NCI-H69 (cell line): ENCODE results near the gene WDPCP.
"Not testable (repeated sequence)": the region's sequence is repeated elsewhere in the genome, so short reads cannot be mapped to it uniquely, and the experiment has no call there.

Experiments used
- DNase-seq: peaks from one replicate; lab custom pipeline; 2025; lab: John Stamatoyannopoulos, UW

Gene WDPCP

GRCh38 chr2:63588385-63589147 lies at the start of gene WDPCP, which contains the start of gene MDH1:
WDPCP (minus strand) TSS chr2:63588477; CDS start chr2:63588271, 206 bp downstream.
MDH1 (plus strand) TSS chr2:63588963; CDS start chr2:63589044, 81 bp downstream.
- peak; percentile 97 for DNase-seq

- DNase-seq: no peak
Observed at GRCh38 chr2:63632382-63632781, 44.1 kb upstream of the WDPCP start.

- no peak for DNase-seq
Observed at GRCh38 chr2:63631501-63631900, 43.2 kb upstream of the WDPCP start.

GRCh38 chr2:63628403-63628942 lies 40.2 kb upstream of the WDPCP start:
- no peak for DNase-seq

- no peak for DNase-seq
Observed at GRCh38 chr2:63627866-63628265, 39.6 kb upstream of the WDPCP start.

GRCh38 chr2:63623763-63624162 lies 35.5 kb upstream of the WDPCP start:
- not testable (repeated sequence) for DNase-seq

GRCh38 chr2:63622751-63623150 lies 34.5 kb upstream of the WDPCP start:
- DNase-seq: no peak

GRCh38 chr2:63619328-63619727 lies 31.1 kb upstream of the WDPCP start:
- DNase-seq: no peak

GRCh38 chr2:63617366-63617765 lies 29.1 kb upstream of the WDPCP start:
- no peak for DNase-seq

- DNase-seq: peak; percentile 6
Observed at GRCh38 chr2:63614983-63615945, 27.0 kb upstream of the WDPCP start.

- DNase-seq: no peak
Observed at GRCh38 chr2:63614448-63614968, 26.2 kb upstream of the WDPCP start.

- DNase-seq: no peak
Observed at GRCh38 chr2:63613391-63613901, 25.2 kb upstream of the WDPCP start.

GRCh38 chr2:63610525-63610924 lies 22.2 kb upstream of the WDPCP start:
- DNase-seq: no peak

- not testable (repeated sequence) for DNase-seq
Observed at GRCh38 chr2:63608865-63609264, 20.6 kb upstream of the WDPCP start.

- no peak for DNase-seq
Observed at GRCh38 chr2:63604666-63605065, 16.4 kb upstream of the WDPCP start.

GRCh38 chr2:63600881-63601460 lies 12.7 kb upstream of the WDPCP start:
- DNase-seq: no peak

GRCh38 chr2:63598981-63599380 lies 10.7 kb upstream of the WDPCP start:
- no peak for DNase-seq

GRCh38 chr2:63596401-63596883 lies 8.2 kb upstream of the WDPCP start:
- no peak for DNase-seq

GRCh38 chr2:63594660-63595059 lies 6.4 kb upstream of the WDPCP start:
- no peak for DNase-seq

- DNase-seq: peak; percentile 3
Observed at GRCh38 chr2:63591566-63592175, 3.4 kb upstream of the WDPCP start.
